PFSK-1 (cell line): ENCODE results near the gene SYT13.

Source experiments
- FOXP2 ChIP-seq: optimal IDR thresholded peaks from 2 replicates; pipeline ENCODE3; 2011; ENCODE audit warnings: borderline replicate concordance, control low read depth, inconsistent platforms; ENCODE audit not compliant: insufficient read depth; ENCODE audit errors: extremely low read length, extremely low read depth
- POLR2AphosphoS5 ChIP-seq: IDR thresholded peaks from 2 replicates; pipeline ENCODE4 v1.6.1; 2012; ENCODE audit warnings: low read depth, mild to moderate bottlenecking, control low read depth, low read length, moderate library complexity
- SIN3A ChIP-seq: IDR thresholded peaks from 2 replicates; pipeline ENCODE4 v1.6.1; 2012; ENCODE audit warnings: mild to moderate bottlenecking, low read length, moderate library complexity, borderline replicate concordance; ENCODE audit not compliant: insufficient read depth
- TAF1 ChIP-seq: IDR thresholded peaks from 2 replicates; pipeline ENCODE4 v1.6.1; 2012; ENCODE audit warnings: low read length, control low read depth, borderline replicate concordance; ENCODE audit not compliant: insufficient read depth
- TF ChIP-seq, protein P1 (sequence below), 2 experiments: IDR thresholded peaks; 2 replicates each; pipeline versions ENCODE4 v1.6.1 to v1.8.0; 2011 to 2012; ENCODE audit warnings: low read depth in 2 of 2, low read length in 2 of 2, control low read depth in 1 of 2, inconsistent platforms in 1 of 2, mild to moderate bottlenecking in 1 of 2, moderate library complexity in 1 of 2; ENCODE audit not compliant: insufficient read depth in 1 of 2

DNA sequence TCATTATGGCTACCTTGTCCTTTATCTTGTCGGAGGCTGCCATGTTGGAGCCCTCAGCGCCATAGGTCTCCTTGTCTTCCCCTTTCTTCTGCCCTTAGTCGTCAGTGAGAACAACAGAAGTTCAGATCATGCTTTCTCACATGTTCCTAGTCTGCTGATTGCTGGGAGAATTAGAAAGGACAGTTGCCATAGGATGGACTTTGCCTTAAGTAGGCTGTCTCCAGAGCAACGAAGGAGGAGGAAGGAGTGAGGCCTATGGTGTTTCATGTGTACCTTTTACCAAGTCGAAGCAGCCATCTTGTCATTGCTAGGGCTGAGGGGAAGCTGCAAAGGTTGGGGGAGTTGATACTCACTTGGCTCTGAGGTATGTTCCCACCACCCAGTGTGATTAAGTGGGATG is 62.6 kb downstream of the SYT13 start:
- TF ChIP-seq POLR2AphosphoS5 (no peak), FOXP2 (no peak), TAF1 (no peak), SIN3A (no peak)
- TF ChIP-seq, protein P1, sequence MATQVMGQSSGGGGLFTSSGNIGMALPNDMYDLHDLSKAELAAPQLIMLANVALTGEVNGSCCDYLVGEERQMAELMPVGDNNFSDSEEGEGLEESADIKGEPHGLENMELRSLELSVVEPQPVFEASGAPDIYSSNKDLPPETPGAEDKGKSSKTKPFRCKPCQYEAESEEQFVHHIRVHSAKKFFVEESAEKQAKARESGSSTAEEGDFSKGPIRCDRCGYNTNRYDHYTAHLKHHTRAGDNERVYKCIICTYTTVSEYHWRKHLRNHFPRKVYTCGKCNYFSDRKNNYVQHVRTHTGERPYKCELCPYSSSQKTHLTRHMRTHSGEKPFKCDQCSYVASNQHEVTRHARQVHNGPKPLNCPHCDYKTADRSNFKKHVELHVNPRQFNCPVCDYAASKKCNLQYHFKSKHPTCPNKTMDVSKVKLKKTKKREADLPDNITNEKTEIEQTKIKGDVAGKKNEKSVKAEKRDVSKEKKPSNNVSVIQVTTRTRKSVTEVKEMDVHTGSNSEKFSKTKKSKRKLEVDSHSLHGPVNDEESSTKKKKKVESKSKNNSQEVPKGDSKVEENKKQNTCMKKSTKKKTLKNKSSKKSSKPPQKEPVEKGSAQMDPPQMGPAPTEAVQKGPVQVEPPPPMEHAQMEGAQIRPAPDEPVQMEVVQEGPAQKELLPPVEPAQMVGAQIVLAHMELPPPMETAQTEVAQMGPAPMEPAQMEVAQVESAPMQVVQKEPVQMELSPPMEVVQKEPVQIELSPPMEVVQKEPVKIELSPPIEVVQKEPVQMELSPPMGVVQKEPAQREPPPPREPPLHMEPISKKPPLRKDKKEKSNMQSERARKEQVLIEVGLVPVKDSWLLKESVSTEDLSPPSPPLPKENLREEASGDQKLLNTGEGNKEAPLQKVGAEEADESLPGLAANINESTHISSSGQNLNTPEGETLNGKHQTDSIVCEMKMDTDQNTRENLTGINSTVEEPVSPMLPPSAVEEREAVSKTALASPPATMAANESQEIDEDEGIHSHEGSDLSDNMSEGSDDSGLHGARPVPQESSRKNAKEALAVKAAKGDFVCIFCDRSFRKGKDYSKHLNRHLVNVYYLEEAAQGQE (IDR thresholded peaks at IDR 0.05; ENCODE audit: insufficient read depth in 1 of 2, low read depth in 2 of 2, low read length in 2 of 2): no peak
